Measurements from ENCODE around the gene ARIH2. TPM values are rescaled to one million over a fixed set of nuclear protein-coding genes. Genes with fewer than 3 reads are reported as not detected.
A peak's percentile ranks its signal among the peaks of the same experiment; 100 is the strongest.

Gene ARIH2
- total and polyA plus RNA-seq, 9 of the 15 experiments (the other 6 are each of a cell fraction or from before 2014, with no cell fraction given): 27.0 to 120 (median 108) TPM

- TF ChIP-seq, protein P1, sequence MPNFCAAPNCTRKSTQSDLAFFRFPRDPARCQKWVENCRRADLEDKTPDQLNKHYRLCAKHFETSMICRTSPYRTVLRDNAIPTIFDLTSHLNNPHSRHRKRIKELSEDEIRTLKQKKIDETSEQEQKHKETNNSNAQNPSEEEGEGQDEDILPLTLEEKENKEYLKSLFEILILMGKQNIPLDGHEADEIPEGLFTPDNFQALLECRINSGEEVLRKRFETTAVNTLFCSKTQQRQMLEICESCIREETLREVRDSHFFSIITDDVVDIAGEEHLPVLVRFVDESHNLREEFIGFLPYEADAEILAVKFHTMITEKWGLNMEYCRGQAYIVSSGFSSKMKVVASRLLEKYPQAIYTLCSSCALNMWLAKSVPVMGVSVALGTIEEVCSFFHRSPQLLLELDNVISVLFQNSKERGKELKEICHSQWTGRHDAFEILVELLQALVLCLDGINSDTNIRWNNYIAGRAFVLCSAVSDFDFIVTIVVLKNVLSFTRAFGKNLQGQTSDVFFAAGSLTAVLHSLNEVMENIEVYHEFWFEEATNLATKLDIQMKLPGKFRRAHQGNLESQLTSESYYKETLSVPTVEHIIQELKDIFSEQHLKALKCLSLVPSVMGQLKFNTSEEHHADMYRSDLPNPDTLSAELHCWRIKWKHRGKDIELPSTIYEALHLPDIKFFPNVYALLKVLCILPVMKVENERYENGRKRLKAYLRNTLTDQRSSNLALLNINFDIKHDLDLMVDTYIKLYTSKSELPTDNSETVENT (CRISPR knock-in tag; IDR thresholded peaks at IDR 0.05): peak; percentile 65; the same call in 1 of the 2 replicates
- TF ChIP-seq FOXP4 (CRISPR knock-in tag; IDR thresholded peaks at IDR 0.05; ENCODE audit: borderline replicate concordance) (no peak), HDAC1 (IDR thresholded peaks at IDR 0.05) (peak in 1 of 2 experiments; percentile 80; a peak in 1 of 4 replicates), RBM39 (optimal IDR thresholded peaks at IDR 0.05; ENCODE audit: low read depth, low read length) (peak; percentile 42), ZNF76 (CRISPR knock-in tag; IDR thresholded peaks at IDR 0.05; ENCODE audit: borderline replicate concordance) (no peak), ZNF133 (CRISPR knock-in tag; IDR thresholded peaks at IDR 0.05) (no peak), ESRRB (CRISPR knock-in tag; IDR thresholded peaks at IDR 0.05; ENCODE audit: borderline replicate concordance) (0 out of 2 replicates have a peak, but pooled peaks have one; percentile 24), SETDB1 (IDR thresholded peaks at IDR 0.05; ENCODE audit: low read length) (no peak), EP400 (IDR thresholded peaks at IDR 0.05) (peak; percentile 95), THRB (CRISPR knock-in tag; conservative IDR thresholded peaks at IDR 0.05) (peak; percentile 44; the same call in 1 of the 2 replicates), CBFB (CRISPR knock-in tag; IDR thresholded peaks at IDR 0.05) (no peak), RB1 (IDR thresholded peaks at IDR 0.05; ENCODE audit: low read depth) (peak; percentile 82; the same call in 1 of the 2 replicates), BMI1 (IDR thresholded peaks at IDR 0.05; ENCODE audit: low read length) (no peak), ZNF347 (CRISPR knock-in tag; IDR thresholded peaks at IDR 0.05; ENCODE audit: low read depth) (no peak), NFIC (IDR thresholded peaks at IDR 0.05) (peak; percentile 63), PTRF (tag; IDR thresholded peaks at IDR 0.05) (no peak), MIER1 (IDR thresholded peaks at IDR 0.05; ENCODE audit: low read depth) (no peak)
- TF ChIP-seq, protein P2, sequence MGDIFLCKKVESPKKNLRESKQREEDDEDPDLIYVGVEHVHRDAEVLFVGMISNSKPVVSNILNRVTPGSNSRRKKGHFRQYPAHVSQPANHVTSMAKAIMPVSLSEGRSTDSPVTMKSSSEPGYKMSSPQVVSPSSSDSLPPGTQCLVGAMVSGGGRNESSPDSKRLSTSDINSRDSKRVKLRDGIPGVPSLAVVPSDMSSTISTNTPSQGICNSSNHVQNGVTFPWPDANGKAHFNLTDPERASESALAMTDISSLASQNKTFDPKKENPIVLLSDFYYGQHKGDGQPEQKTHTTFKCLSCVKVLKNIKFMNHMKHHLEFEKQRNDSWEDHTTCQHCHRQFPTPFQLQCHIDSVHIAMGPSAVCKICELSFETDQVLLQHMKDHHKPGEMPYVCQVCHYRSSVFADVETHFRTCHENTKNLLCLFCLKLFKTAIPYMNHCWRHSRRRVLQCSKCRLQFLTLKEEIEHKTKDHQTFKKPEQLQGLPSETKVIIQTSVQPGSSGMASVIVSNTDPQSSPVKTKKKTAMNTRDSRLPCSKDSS (IDR thresholded peaks at IDR 0.05; ENCODE audit: low read depth, partially characterized antibody): no peak
- TF ChIP-seq, protein P3, sequence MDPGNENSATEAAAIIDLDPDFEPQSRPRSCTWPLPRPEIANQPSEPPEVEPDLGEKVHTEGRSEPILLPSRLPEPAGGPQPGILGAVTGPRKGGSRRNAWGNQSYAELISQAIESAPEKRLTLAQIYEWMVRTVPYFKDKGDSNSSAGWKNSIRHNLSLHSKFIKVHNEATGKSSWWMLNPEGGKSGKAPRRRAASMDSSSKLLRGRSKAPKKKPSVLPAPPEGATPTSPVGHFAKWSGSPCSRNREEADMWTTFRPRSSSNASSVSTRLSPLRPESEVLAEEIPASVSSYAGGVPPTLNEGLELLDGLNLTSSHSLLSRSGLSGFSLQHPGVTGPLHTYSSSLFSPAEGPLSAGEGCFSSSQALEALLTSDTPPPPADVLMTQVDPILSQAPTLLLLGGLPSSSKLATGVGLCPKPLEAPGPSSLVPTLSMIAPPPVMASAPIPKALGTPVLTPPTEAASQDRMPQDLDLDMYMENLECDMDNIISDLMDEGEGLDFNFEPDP (CRISPR knock-in tag; IDR thresholded peaks at IDR 0.05): no peak
Measured at GRCh38 chr3:49028673-49029562, 110.3 kb downstream of the ARIH2 start, which contains the start of gene IMPDH2 (continued).
